Effector memory CD8-positive, alpha-beta T cell (primary cell): ENCODE results near the gene LRP5.

Source experiments
- ATAC-seq: fragments of 150-1000 bp; cut with Tn5 transposase; replicated peaks from 2 replicates; pipeline ENCODE4 v1.10.0; 2021; ENCODE audit warnings: mild to moderate bottlenecking, moderate library complexity
- DNase-seq, 3 experiments: peaks; one replicate each; pipeline ENCODE4 v3.0.0; 2021
- H3K27ac Mint-ChIP-seq, 2 donors: one replicate each; pipeline ENCODE4 v1.8.0; 2022; ENCODE audit warnings: mild to moderate bottlenecking in 2 of 2, mixed read lengths in 2 of 2, moderate library complexity in 2 of 2
- H3K27me3 Mint-ChIP-seq, 2 donors: one replicate each; pipeline ENCODE4 v1.8.0; 2022; ENCODE audit warnings: mixed read lengths in 2 of 2
- H3K36me3 Mint-ChIP-seq: one replicate; pipeline ENCODE4 v1.8.0; 2022; ENCODE audit warnings: mild to moderate bottlenecking, moderate library complexity, mixed read lengths; ENCODE audit not compliant: insufficient read depth
- H3K4me1 Mint-ChIP-seq, 2 donors: one replicate each; pipeline ENCODE4 v1.8.0; 2022; ENCODE audit warnings: low read depth in 2 of 2, mixed read lengths in 2 of 2
- H3K4me3 Mint-ChIP-seq, 2 donors: one replicate each; pipeline ENCODE4 v1.8.0; 2022; ENCODE audit warnings: mild to moderate bottlenecking in 2 of 2, mixed read lengths in 2 of 2, moderate library complexity in 2 of 2
- H3K9me3 Mint-ChIP-seq, 2 donors: one replicate each; pipeline ENCODE4 v1.8.0; 2022; ENCODE audit warnings: mixed read lengths in 2 of 2

Gene LRP5

DNA sequence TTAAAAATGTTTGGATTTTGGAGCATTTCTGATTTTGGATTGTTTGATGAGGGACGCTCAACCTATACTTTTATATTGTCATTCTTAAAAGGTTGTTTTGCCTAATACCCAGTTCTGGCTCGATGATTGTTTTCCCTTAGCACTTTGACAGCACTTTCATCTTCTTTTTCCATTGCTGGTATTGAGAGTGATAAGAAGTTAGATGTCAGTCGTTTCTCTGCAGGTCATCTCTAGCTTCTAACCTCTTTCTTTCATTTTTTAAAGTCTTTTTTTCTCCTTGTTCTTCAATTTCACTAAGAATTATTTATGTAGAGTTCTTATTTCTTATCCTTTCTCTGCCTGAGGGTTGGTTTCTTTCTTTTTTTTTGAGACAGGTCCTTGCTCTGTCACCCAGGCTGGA is 167.0 kb downstream of the LRP5 start:
- peak overlapping the region in 1 of 2 donors; percentile 20 for H3K27ac Mint-ChIP-seq
- ATAC-seq (no peak), DNase-seq (no peak)
- H3K27me3 Mint-ChIP-seq: no peaks in the 10 kb centered on the region
- H3K36me3 Mint-ChIP-seq: peaks cover 9% of the 10 kb centered on the region
- peaks cover 50 to 67% of the 10 kb centered on the region in 2 donors for H3K4me1 Mint-ChIP-seq
- H3K4me3 Mint-ChIP-seq: peak overlapping the region in 1 of 2 donors; percentile 30
- no peaks in the 10 kb centered on the region for H3K9me3 Mint-ChIP-seq

DNA sequence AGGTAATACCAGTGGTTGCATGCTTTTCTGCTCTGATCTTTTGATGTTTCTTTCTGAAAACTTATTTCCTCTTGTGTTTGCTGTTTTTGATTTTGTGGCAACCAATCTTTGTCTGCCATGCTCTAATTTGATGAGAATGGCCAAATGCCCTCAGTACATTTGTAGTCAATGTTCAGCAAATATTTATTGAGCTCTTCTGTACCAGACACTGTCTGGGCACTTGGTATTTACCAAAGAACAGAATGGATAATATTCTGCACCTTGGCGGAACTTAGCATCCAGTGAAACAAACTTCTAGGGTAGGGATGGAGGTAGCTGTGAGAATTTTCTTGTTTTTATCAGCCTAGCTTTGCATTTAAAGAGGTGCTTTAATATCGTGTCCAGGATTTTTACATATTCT is 167.8 kb downstream of the LRP5 start:
- Mint-ChIP-seq H3K9me3 (no peaks in the 10 kb centered on the region), H3K4me3 (peak overlapping the region in 1 of 2 donors; percentile 30), H3K27me3 (no peaks in the 10 kb centered on the region), H3K4me1 (peaks cover 48 to 71% of the 10 kb centered on the region in 2 donors), H3K27ac (peak overlapping the region in 1 of 2 donors; percentile 20), H3K36me3 (peaks cover 11% of the 10 kb centered on the region)
- DNase-seq (no peak), ATAC-seq (no peak)

DNA sequence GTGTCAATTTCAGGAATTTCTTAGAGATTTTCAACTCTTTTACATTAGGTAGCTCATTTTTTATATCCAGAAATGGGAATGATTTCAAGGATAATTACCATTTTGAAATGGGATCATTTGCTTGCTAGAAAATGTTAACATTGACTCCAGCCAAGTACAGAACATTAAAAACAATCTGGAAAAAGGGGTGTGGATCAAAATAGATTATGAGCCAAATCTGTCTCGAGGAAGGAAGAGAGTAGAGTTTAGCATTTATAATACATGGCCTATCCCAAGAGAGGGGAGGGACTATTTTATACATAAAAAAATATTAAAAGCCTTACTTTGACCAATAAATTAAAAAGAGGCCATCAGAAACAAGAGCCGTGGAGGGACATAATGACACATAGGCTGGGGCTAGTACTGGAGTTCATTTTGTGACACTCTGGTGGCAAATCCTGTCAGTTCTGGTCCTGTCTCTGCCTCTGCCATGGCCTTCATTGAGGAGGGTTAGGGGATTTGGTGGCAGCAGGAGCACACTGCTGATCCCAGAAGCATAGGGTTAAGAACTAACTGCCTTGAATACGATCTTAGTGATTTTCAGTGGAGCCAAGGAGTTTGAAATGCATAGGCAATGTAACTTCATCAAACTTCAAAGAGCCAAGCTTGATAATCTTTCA is 168.6 kb downstream of the LRP5 start:
- peaks cover 51 to 71% of the 10 kb centered on the region in 2 donors for H3K4me1 Mint-ChIP-seq
- H3K4me3 Mint-ChIP-seq: peak overlapping the region in 1 of 2 donors; percentile 1
- no peaks in the 10 kb centered on the region for H3K27me3 Mint-ChIP-seq
- peak overlapping the region; percentile 1 to 9 for H3K27ac Mint-ChIP-seq
- no peaks in the 10 kb centered on the region for H3K9me3 Mint-ChIP-seq
- DNase-seq: no peak
- no peak for ATAC-seq
- H3K36me3 Mint-ChIP-seq: peaks cover 9% of the 10 kb centered on the region

GRCh38 chr11:68481579-68482240 is 169.3 kb downstream of the LRP5 start:
- H3K4me1 Mint-ChIP-seq: peaks cover 54 to 76% of the 10 kb centered on the region in 2 donors
- ATAC-seq: no peak
- H3K27ac Mint-ChIP-seq: peak overlapping the region; percentile 1 to 9
- H3K9me3 Mint-ChIP-seq: no peaks in the 10 kb centered on the region
- no peak for DNase-seq
- no peaks in the 10 kb centered on the region for H3K27me3 Mint-ChIP-seq
- peaks cover 7% of the 10 kb centered on the region for H3K36me3 Mint-ChIP-seq
- peak overlapping the region; percentile 1 to 8 for H3K4me3 Mint-ChIP-seq

DNA sequence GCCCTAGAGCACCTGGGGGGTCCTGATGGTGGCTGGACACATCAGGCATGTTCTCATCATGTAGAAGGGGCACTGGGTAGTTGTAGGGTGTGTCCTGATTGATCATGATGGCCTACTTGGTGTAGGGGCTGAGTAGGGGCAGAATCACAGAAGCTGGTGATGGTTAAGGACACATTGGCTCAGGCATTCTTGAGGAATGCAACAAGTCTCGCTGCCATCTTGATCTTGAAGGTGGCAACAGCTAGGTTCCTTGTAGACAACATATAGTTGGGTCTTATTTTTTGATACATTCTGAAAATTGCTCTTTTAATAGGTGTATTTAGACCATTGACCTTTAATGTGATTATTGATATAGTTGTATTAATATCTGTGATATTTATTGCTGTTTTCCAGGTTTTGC is 176.2 kb downstream of the LRP5 start:
- DNase-seq (no peak), ATAC-seq (no peak)
- H3K27ac Mint-ChIP-seq: peak overlapping the region; percentile 33 to 73
- H3K9me3 Mint-ChIP-seq: no peaks in the 10 kb centered on the region
- peaks cover 50 to 57% of the 10 kb centered on the region in 2 donors for H3K4me1 Mint-ChIP-seq
- peaks cover 24% of the 10 kb centered on the region for H3K36me3 Mint-ChIP-seq
- H3K4me3 Mint-ChIP-seq: peak overlapping the region; percentile 47 to 50
- no peaks in the 10 kb centered on the region for H3K27me3 Mint-ChIP-seq

DNA sequence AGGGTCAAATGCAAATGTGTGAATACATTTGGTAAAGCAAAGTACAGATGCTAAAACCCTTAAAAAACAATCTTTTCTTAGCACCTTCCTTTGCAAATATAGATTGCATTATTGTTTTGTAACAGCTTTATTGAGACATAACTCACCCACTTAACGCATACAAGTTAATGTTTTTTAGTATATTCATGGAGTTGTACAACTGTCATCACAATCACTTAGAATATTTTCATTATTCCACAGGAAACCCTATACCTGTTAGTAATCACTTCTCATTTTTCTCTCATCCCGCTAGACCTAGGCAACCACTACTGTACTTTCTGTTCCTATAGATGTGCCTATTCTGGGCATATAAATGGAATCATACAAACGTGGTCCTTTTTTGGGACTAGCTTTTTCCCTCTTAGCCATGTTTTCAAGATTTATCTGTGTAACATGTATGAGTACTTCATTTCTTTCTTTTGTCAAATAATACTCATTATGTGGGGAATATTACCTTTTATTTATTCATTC is 182.9 kb downstream of the LRP5 start:
- DNase-seq: no peak
- ATAC-seq: no peak
- Mint-ChIP-seq H3K36me3 (peaks cover 18% of the 10 kb centered on the region), H3K27ac (peak overlapping the region; percentile 1 to 10), H3K4me1 (peaks cover 42 to 66% of the 10 kb centered on the region in 2 donors), H3K9me3 (no peaks in the 10 kb centered on the region), H3K4me3 (peak overlapping the region in 1 of 2 donors; percentile 48), H3K27me3 (no peaks in the 10 kb centered on the region)

- ATAC-seq: no peak
- H3K9me3 Mint-ChIP-seq: no peaks in the 10 kb centered on the region
- H3K36me3 Mint-ChIP-seq: peaks cover 18% of the 10 kb centered on the region
- H3K4me3 Mint-ChIP-seq: peak overlapping the region; percentile 25 to 48
- DNase-seq: no peak
- peaks cover 40 to 66% of the 10 kb centered on the region in 2 donors for H3K4me1 Mint-ChIP-seq
- peak overlapping the region; percentile 60 for H3K27ac Mint-ChIP-seq
- H3K27me3 Mint-ChIP-seq: no peaks in the 10 kb centered on the region
Observed at GRCh38 chr11:68495872-68496271, 183.5 kb downstream of the LRP5 start.

GRCh38 chr11:68497761-68498160 is 185.4 kb downstream of the LRP5 start:
- Mint-ChIP-seq H3K4me3 (peak overlapping the region in 1 of 2 donors; percentile 54), H3K4me1 (peaks cover 45 to 72% of the 10 kb centered on the region in 2 donors), H3K27ac (peak overlapping the region; percentile 20 to 44), H3K27me3 (no peaks in the 10 kb centered on the region), H3K9me3 (no peaks in the 10 kb centered on the region), H3K36me3 (peaks cover 9% of the 10 kb centered on the region)
- DNase-seq: no peak
- no peak for ATAC-seq

DNA sequence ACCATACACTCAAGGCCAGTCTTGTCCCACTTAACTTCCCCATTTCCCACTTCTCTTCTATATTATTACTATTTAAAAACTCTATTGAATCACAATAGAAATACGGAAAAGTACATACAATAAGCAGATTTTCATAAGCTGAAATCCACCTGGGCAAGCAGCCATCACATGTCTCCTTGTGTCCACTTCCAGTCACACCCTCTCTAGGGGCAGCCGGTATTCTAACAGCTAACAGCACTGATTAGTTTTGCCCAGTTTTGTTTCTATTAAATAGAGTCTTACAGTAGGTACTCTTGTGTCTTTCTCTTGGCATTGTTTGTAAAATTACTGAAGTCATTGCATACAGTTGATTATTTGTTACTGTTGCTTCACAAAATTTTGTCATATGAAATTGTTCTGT is 185.9 kb downstream of the LRP5 start:
- no peaks in the 10 kb centered on the region for H3K9me3 Mint-ChIP-seq
- ATAC-seq: no peak
- H3K27ac Mint-ChIP-seq: peak overlapping the region; percentile 20 to 65
- no peaks in the 10 kb centered on the region for H3K27me3 Mint-ChIP-seq
- peaks cover 45 to 72% of the 10 kb centered on the region in 2 donors for H3K4me1 Mint-ChIP-seq
- DNase-seq: no peak
- H3K36me3 Mint-ChIP-seq: peaks cover 9% of the 10 kb centered on the region
- H3K4me3 Mint-ChIP-seq: peak overlapping the region; percentile 31 to 54
